Cortex of kidney (tissue), 1 donor: ENCODE data around the gene PADI6.

ENCODE experiments used
- DNase-seq: peaks from one replicate; lab custom pipeline; 2025; lab: John Stamatoyannopoulos, UW

PADI6 gene

GRCh38 chr1:17356387-17357026 is 15.5 kb upstream of the PADI6 start:
- DNase-seq, result no peak

DNA sequence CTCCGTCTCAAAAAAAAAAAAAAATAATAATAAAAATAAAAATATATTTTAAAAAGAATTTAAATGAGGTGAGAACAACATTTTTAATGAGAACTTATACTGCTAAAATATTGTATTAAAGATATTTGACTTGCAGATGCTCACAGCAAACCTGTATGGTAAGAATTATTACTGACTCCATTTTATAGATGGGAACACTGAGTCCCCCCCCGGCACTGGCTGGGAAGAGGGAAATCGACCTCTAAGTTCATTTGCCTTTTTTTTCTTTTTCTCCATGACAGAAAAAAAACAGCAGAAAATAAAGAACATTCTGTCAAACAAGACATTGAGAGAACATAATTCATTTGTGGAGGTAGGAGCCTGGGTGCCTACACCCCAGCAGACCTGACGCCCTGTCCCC is 13.4 kb upstream of the PADI6 start:
- DNase-seq, result no peak

GRCh38 chr1:17359031-17359430 is 13.0 kb upstream of the PADI6 start:
- DNase-seq, result no peak

- no peak for DNase-seq
These were observed 12.2 kb upstream of the PADI6 start for GRCh38 chr1:17359808-17360207.

- no peak for DNase-seq
These were observed 11.6 kb upstream of the PADI6 start for GRCh38 chr1:17360272-17360956.

GRCh38 chr1:17361687-17362086 is 10.3 kb upstream of the PADI6 start:
- DNase-seq, result no peak

DNA sequence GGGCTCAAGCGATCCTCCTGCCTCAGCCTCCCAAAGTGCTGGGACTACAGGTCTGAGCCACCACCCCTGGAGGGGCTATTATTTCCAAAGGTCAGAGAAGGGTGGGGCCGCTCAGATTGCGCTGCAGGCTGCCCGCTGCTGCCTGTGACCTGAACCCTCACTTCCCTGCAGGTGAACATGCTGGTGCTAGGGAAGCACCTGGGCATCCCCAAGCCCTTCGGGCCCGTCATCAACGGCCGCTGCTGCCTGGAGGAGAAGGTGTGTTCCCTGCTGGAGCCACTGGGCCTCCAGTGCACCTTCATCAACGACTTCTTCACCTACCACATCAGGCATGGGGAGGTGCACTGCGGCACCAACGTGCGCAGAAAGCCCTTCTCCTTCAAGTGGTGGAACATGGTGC is 8.6 kb upstream of the PADI6 start:
- no peak for DNase-seq

GRCh38 chr1:17363771-17364170 is 8.2 kb upstream of the PADI6 start:
- no peak for DNase-seq

DNA sequence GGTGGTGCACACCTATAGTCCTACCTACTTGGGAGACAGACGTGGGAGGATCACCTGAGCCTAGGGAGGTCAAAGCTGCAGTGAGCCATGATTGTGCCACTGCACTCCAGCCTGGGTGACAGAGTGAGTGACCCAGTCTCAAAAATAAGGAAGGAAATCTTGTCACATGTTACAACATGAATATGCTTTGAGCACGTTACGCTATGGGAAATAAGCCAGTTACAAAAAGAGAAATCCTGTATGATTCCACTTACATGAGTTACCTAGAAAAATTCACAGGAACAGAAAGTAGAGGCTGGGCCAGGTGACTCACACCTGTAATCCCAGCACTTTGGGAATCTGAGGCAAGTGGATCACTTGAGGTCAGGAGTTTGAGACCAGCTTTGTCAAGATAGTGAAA is 6.7 kb upstream of the PADI6 start:
- no peak for DNase-seq

DNA sequence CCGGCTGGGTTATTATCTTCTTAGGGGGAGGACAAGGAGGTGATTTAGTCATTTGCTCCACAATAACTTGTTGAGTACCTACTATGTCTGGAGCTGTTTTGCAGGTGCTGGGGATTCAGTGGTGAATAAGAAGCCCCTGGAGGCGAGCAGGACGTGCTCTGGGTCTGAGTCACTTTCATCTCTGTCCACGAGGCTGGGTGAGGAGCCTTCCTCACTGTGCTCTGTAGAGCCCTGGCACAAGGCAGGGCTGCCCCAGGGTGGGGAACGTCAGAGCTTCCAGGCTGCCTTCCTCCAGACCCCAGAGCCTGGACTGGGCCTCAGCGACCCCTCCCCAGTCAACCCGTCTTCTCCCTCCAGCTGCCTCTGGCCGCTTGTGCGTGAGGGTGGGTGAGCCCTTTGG is 2.5 kb upstream of the PADI6 start:
- no peak for DNase-seq

GRCh38 chr1:17370618-17371017 is 1.4 kb upstream of the PADI6 start:
- DNase-seq, result no peak

DNA sequence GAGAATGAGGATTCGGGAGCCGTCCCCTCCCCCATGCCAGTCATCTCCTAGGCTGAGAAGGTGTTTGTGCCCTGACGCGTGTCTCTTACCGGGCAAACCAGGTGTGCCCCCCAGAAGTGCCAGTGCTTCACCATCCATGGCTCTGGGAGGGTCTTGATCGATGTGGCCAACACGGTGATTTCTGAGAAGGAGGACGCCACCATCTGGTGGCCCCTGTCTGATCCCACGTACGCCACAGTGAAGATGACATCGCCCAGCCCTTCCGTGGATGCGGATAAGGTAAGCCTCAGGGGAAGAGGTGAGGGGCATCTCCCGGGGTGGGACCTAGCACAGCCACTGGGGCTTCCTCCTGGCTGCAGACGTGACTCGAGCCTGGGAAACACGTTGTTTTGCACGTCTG is 959 bp downstream of the PADI6 start:
- no peak for DNase-seq

DNA sequence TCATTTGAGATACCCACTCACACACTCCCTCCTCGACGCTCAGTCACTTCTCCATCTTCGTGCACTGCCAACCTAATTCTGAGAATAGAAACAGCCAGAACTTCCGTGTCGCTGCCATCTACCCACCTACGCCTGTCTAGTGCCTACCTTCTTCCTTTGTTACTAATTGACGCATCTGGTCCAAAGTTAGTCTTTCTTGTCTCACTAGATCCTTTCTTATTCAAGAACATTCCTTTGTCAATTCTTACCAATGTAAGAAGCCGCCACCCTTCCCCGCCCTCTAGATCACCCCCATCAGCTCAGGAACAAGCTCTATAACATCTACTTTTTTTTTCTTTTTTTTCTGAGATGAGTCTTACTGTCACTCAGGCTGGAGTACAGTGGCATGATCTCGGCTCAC is 3.7 kb downstream of the PADI6 start:
- no peak for DNase-seq

DNA sequence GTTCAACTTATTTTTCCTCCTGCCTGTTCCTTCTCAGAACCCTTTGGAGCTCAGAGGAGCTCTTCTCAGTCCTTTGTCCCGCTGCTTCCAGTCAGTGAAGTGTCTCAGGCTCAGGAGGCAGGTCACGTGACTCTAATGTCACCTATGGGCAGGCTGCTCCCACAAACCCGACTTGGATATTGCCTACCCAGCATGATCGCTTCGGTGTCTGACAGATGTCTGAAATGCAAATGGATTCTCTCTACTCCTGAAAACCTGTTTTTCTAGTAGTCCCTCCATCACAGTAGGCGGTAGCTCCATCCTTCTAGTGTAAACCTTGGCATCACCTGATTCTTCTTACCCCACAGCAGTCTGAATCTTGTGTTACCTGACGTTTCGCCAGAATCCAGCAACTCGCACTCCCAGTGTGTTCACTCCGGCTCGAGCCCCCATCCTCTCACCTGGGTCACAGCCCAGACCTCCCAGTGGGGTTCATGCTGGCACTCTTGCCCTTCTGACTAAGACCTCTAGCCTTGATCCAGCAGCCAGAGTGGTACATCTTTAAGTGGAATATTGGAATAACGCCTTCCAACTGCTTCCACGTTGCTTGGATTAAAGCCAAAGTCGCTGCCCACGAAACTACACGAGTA is 5.4 kb downstream of the PADI6 start:
- DNase-seq, result no peak

GRCh38 chr1:17381161-17381560 is 9.2 kb downstream of the PADI6 start:
- DNase-seq, result no peak

DNA sequence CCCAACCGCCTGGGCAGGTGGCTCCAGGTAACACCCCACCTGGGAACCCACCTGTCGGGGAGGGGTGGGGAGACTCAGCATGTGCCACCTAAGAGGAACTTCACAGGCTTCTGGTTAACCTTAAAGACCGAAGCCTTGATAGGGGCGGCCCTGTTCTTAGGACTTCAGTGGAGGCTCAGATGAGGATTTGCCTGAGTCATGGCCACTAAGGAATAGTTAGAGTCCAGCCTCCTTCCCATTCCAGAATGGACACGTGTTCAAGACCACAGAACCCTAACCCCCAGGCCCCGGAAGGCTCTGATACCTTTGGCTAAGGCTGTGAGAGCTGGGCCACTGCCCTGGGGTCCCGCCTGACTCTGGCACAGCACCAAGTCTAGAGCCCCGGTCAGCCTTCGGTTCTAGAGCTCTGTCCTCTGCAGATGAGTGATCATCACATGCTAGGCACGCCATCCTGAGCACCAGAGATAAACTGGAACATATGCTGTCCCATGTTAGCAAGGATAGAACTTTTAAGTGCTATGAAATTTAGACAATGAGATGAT is 20.3 kb downstream of the PADI6 start:
- no peak for DNase-seq

DNA sequence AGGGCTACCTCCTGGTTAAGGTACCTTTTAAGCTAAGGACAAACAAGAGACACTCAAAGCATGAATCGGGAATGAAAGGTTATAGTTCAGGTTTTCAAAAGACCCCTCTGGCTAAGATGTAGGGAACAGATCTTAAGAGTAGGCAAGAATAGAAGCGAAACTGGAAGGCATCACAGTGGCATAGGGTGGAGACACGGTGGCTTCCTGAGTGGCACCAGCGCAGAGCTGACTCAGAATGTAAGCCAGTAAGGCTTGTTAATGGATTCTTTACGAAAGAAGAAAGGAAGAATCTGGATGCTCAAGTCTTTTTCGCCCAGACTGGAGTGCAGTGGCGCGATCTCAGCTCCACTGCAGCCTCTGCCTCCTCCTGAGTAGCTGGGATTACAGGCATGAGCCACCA is 21.2 kb downstream of the PADI6 start:
- DNase-seq, result no peak

DNA sequence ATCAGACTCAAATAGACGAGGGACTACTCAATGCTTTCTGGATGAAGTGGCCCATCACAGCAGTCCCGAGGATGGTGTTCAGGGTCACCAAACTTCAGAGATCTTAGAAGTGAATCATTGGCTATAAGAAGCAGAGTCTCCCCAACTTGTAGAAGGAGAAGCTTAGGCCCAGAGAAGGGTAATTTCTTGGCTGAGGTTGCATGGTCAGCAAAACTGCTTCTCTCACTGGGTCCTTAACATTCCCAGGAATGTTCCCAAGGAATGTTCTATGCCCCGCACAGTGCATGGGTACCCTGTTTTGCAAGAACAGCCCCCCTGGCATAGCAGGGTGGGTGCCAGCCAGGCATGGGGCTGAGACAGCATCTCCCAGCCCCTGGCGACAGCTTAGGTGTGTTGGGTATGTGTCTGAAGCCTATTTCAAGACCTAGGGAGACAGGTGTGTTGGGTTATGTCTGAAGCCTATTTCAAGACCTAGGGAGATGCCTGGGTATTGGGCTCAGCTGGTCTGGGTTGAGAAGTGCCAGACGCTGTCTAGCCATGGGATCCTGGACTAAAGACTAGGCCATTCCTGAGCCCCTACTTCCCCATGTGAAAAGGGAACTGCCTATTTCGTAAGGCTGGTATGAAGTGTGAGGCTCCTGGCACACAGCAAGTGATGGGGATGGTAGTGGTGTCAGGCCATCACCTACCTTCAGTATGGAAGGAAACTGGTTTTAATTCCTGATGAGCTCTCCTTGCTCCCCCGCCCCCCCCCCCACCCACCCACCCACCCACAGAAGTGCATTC is 26.1 kb downstream of the PADI6 start:
- DNase-seq, result no peak

GRCh38 chr1:17400725-17401341 is 28.8 kb downstream of the PADI6 start:
- no peak for DNase-seq

- DNase-seq, result no peak
These were observed 29.8 kb downstream of the PADI6 start for GRCh38 chr1:17401841-17402240.

DNA sequence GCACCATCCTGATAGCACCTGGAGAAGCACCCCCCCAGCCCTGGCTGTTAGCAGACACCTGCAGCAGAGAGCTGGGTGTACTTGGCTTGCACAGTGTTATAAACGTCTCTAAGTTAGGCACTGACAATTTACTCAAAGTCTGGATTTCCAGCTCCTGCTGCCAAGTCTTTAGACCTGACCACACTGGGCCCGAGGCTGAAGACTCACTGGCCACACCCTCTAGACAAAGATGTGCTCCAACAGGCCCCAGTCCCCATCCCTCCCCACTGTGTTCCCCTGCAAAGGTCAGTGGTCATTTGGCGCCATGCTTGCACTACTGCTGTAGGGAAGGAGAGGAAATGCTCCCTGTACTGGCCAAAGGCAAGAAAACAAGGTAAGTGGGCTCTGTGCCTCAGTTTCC is 31.1 kb downstream of the PADI6 start:
- no peak for DNase-seq

DNA sequence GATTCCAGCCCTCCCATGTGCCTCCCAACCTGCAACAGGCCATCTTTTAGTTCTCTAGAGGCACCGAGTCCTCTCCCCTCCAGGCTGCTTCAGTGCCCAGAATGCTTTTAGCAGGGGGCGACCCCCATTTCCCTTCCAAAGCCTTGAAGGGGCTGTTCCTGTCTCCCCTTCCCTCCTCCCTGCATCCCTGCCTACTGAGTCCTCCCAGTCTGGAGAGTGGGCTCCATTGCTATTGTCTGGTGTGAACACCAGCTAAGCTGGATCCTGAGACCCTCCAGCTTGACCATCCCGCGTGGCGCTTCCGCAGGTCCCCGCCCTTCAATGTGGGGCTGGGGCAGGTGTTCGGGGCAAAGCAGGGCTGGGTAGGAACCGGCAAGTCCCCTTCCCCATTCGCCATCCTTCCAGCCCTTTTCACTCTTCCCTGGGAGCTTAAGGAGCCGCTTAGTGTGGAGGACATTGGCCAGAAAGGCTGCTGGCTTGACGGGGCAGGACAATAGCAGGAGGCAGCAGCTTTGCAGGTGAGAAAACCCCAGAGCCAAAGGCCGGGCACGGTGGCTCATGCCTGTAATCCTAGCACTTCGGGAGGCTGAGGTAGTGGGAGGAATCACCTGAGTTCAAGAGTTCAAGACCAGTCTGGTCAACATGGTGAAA is 32.2 kb downstream of the PADI6 start:
- no peak for DNase-seq
